Natural killer cell (primary cell): ENCODE measurements around the gene MAP3K10. TPM values are rescaled to one million over a fixed set of nuclear protein-coding genes. Genes with fewer than 3 reads are reported as not detected.

Experiments
- ATAC-seq, 3 donors: fragments of 150-1000 bp in 2 of 3; fragments of 200-7000 bp in 1 of 3; cut with Tn5 transposase; 1 replicate in 1 of 3; 2 replicates in 2 of 3; pipeline ENCODE4 v1.10.0; 2021; ENCODE audit warnings: mild to moderate bottlenecking in 2 of 3, moderate library complexity in 2 of 3
- DNase-seq, 2 donors: peaks; one replicate each; pipeline versions ENCODE4 v3.0.0 to v3.0.0-alpha.2; 2013 to 2021; ENCODE audit warnings: mixed read lengths in 1 of 2
- H3K27ac ChIP-seq: one replicate; pipeline ENCODE4 v1.5.1; 2013; ENCODE audit warnings: mild to moderate bottlenecking, low read length
- H3K27me3 ChIP-seq: one replicate; pipeline ENCODE4 v1.6.1; 2013; ENCODE audit warnings: low read length; ENCODE audit not compliant: control insufficient read depth, insufficient read depth
- H3K36me3 ChIP-seq: one replicate; pipeline ENCODE4 v1.6.1; 2013; ENCODE audit warnings: low read length; ENCODE audit not compliant: control insufficient read depth, insufficient read depth
- H3K4me1 ChIP-seq: one replicate; pipeline ENCODE4 v1.6.1; 2013; ENCODE audit warnings: low read length; ENCODE audit not compliant: control insufficient read depth, insufficient read depth
- H3K4me3 ChIP-seq: one replicate; pipeline ENCODE4 v1.5.1; 2013; ENCODE audit warnings: low read length
- H3K9me3 ChIP-seq: one replicate; pipeline ENCODE4 v1.6.1; 2013; ENCODE audit warnings: low read length; ENCODE audit not compliant: control insufficient read depth, insufficient read depth
- H3K27ac Mint-ChIP-seq, 2 donors: one replicate each; pipeline ENCODE4 v1.8.0; 2022; ENCODE audit warnings: mild to moderate bottlenecking in 2 of 2, mixed read lengths in 2 of 2, moderate library complexity in 1 of 2
- H3K27me3 Mint-ChIP-seq, 2 donors: one replicate each; pipeline ENCODE4 v1.8.0; 2022; ENCODE audit warnings: low read depth in 2 of 2, mixed read lengths in 2 of 2
- H3K36me3 Mint-ChIP-seq: one replicate; pipeline ENCODE4 v1.8.0; 2022; ENCODE audit warnings: mixed read lengths
- H3K4me1 Mint-ChIP-seq, 2 donors: one replicate each; pipeline ENCODE4 v1.8.0; 2022; ENCODE audit warnings: mixed read lengths in 2 of 2
- H3K4me3 Mint-ChIP-seq: one replicate; pipeline ENCODE4 v1.8.0; 2022; ENCODE audit warnings: mild to moderate bottlenecking, moderate library complexity, mixed read lengths
- H3K9me3 Mint-ChIP-seq, 2 donors: one replicate each; pipeline ENCODE4 v1.8.0; 2022; ENCODE audit warnings: mixed read lengths in 2 of 2
- CTCF ChIP-seq: fragments of 200-600 bp; IDR thresholded peaks from one replicate; pipeline ENCODE4 v1.8.0; 2022; ENCODE audit warnings: antibody characterized with exemption
- WGBS: methylation state at CpG from one replicate; pipeline ENCODE4 v1.1.7; 2013; ENCODE audit warnings: missing lambda C conversion rate; ENCODE audit not compliant: insufficient coverage; 5-methylcytosine and 5-hydroxymethylcytosine counted together
- intact Hi-C: fragments of 100-400 bp; cut with micrococcal nuclease; formaldehyde crosslinking; loops from one replicate; pipeline ENCODE4 v1.14.2; 2022
- total RNA-seq, 4 donors: library from RNA; stranded (reverse); fragments of 120-200 nt in 1 of 4; gene quantifications; one replicate each; pipeline versions ENCODE4 v1.2.3 to v1.2.4, GENCODE V29; 2013 to 2022

MAP3K10 gene
- total RNA-seq, 3 donors from 2014 or later (not counting 1 experiment from before 2014, with no cell fraction given): 27.1 to 39.0 (median 36.0) TPM

- H3K27ac ChIP-seq: no peak overlapping the region
- intact Hi-C loops: no loop called here
- TF ChIP-seq CTCF: no peak
- no peak overlapping the region for H3K4me3 Mint-ChIP-seq
- no peaks in the 10 kb centered on the region for H3K36me3 Mint-ChIP-seq
- H3K27ac Mint-ChIP-seq: peak overlapping the region in 1 of 2 donors; percentile 83
- 96% methylated on average over 10 of the region's 12 CpGs for WGBS
- no peaks in the 10 kb centered on the region for H3K4me1 ChIP-seq
- peaks cover 53% of the 10 kb centered on the region for H3K36me3 ChIP-seq
- no peaks in the 10 kb centered on the region for H3K27me3 Mint-ChIP-seq
- no peaks in the 10 kb centered on the region for H3K9me3 ChIP-seq
- H3K27me3 ChIP-seq: no peaks in the 10 kb centered on the region
- H3K4me3 ChIP-seq: no peak overlapping the region
- ATAC-seq (no peak), DNase-seq (no peak)
- H3K4me1 Mint-ChIP-seq: peaks cover 10 to 31% of the 10 kb centered on the region in 2 donors
- H3K9me3 Mint-ChIP-seq: no peaks in the 10 kb centered on the region
Observed at GRCh38 chr19:40241125-40241808, 50.0 kb downstream of the MAP3K10 start.

GRCh38 chr19:40241809-40242384, 50.7 kb downstream of the MAP3K10 start:
- TF ChIP-seq CTCF: no peak
- no peak for DNase-seq
- Mint-ChIP-seq H3K4me3 (no peak overlapping the region), H3K27me3 (no peaks in the 10 kb centered on the region), H3K9me3 (no peaks in the 10 kb centered on the region), H3K4me1 (peaks cover 14 to 32% of the 10 kb centered on the region in 2 donors), H3K27ac (peak overlapping the region in 1 of 2 donors; percentile 83), H3K36me3 (no peaks in the 10 kb centered on the region)
- Histone ChIP-seq H3K4me3 (no peak overlapping the region), H3K27me3 (no peaks in the 10 kb centered on the region), H3K9me3 (no peaks in the 10 kb centered on the region), H3K27ac (no peak overlapping the region), H3K36me3 (peaks cover 47% of the 10 kb centered on the region), H3K4me1 (no peaks in the 10 kb centered on the region)
- ATAC-seq: no peak
- intact Hi-C loops: no loop called here
- WGBS: 96% methylated on average over 21 of the region's 21 CpGs

- Histone ChIP-seq H3K4me1 (no peaks in the 10 kb centered on the region), H3K4me3 (no peak overlapping the region), H3K9me3 (no peaks in the 10 kb centered on the region), H3K27me3 (no peaks in the 10 kb centered on the region), H3K27ac (no peak overlapping the region), H3K36me3 (peaks cover 43% of the 10 kb centered on the region)
- H3K4me1 Mint-ChIP-seq: peaks cover 14 to 30% of the 10 kb centered on the region in 2 donors
- no peak for TF ChIP-seq CTCF
- intact Hi-C loops: no loop called here
- no peaks in the 10 kb centered on the region for H3K27me3 Mint-ChIP-seq
- WGBS: 96% methylated on average over 12 of the region's 12 CpGs
- no peak for ATAC-seq
- H3K9me3 Mint-ChIP-seq: no peaks in the 10 kb centered on the region
- H3K36me3 Mint-ChIP-seq: no peaks in the 10 kb centered on the region
- no peak overlapping the region for H3K4me3 Mint-ChIP-seq
- no peak for DNase-seq
- H3K27ac Mint-ChIP-seq: no peak overlapping the region
Observed at GRCh38 chr19:40242480-40242879, 51.3 kb downstream of the MAP3K10 start.
